Measurements from ENCODE around the gene KNG1.
A peak's percentile ranks its signal among the peaks of the same experiment; 100 is the strongest.

KNG1 gene

GRCh38 chr3:186775999-186776398 lies 58.8 kb downstream of the KNG1 start:
- Histone ChIP-seq H3K27ac (no peak overlapping the region), H3K4me3 (no peak overlapping the region)
- DNase-seq (ENCODE audit: low spot score), result no peak
- TF ChIP-seq CTCF (IDR thresholded peaks at IDR 0.05), result no peak

- TF ChIP-seq CTCF (IDR thresholded peaks at IDR 0.05), result no peak
- Histone ChIP-seq H3K4me3 (no peak overlapping the region), H3K27ac (no peak overlapping the region)
- DNase-seq (ENCODE audit: low spot score), result no peak
Measured at GRCh38 chr3:186779204-186779603, 62.0 kb downstream of the KNG1 start.

- Histone ChIP-seq H3K27ac (peak overlapping the region; percentile 96 to 98), H3K4me3 (peak overlapping the region; percentile 96)
- no peak for TF ChIP-seq CTCF (IDR thresholded peaks at IDR 0.05)
- DNase-seq (ENCODE audit: low spot score), result no peak
Measured at GRCh38 chr3:186782542-186783057, 65.4 kb downstream of the KNG1 start.

GRCh38 chr3:186783058-186783730 lies 66.0 kb downstream of the KNG1 start, which contains the start of gene EIF4A2:
Gene EIF4A2, plus strand, starts transcription at chr3:186783577. Its CDS starts 34 bp downstream, at chr3:186783611.
- peak within 1 kb of the TSS; percentile 96 for H3K4me3 ChIP-seq
- peak; percentile 91 for DNase-seq (ENCODE audit: low spot score)
- TF ChIP-seq CTCF (IDR thresholded peaks at IDR 0.05), result no peak
- H3K27ac ChIP-seq, result peak within 1 kb of the TSS; percentile 96 to 98

- DNase-seq (ENCODE audit: low spot score), result peak; percentile 90
- H3K27ac ChIP-seq, result peak overlapping the region; percentile 96 to 98
- no peak for TF ChIP-seq CTCF (IDR thresholded peaks at IDR 0.05)
- peak overlapping the region; percentile 96 for H3K4me3 ChIP-seq
Measured at GRCh38 chr3:186783731-186784515, 66.8 kb downstream of the KNG1 start.

- peak overlapping the region; percentile 96 to 98 for H3K27ac ChIP-seq
- TF ChIP-seq CTCF (IDR thresholded peaks at IDR 0.05), result no peak
- peak overlapping the region; percentile 96 for H3K4me3 ChIP-seq
- no peak for DNase-seq (ENCODE audit: low spot score)
Measured at GRCh38 chr3:186784820-186785494, 67.8 kb downstream of the KNG1 start.
